WTC11 (cell line): ENCODE data around the gene ZIC4. TPM values are rescaled to one million over a fixed set of nuclear protein-coding genes. Genes with fewer than 3 reads are reported as not detected.

Source experiments
- CREB1 ChIP-seq: sonication (generic); formaldehyde crosslinking; IDR thresholded peaks from 2 replicates; pipeline ENCODE4 v1.8.0; 2023; ENCODE audit warnings: mild to moderate bottlenecking, missing genetic modification reagents
- CREM ChIP-seq: sonication (generic); formaldehyde crosslinking; IDR thresholded peaks from 2 replicates; pipeline ENCODE4 v1.8.1; 2022; ENCODE audit warnings: mild to moderate bottlenecking, missing genetic modification reagents, moderate library complexity
- ELF4 ChIP-seq: sonication (generic); formaldehyde crosslinking; IDR thresholded peaks from 2 replicates; pipeline ENCODE4 v1.8.1; 2022; ENCODE audit warnings: low read depth, mild to moderate bottlenecking, moderate library complexity, missing genetic modification reagents
- ETV6 ChIP-seq: sonication (generic); formaldehyde crosslinking; IDR thresholded peaks from 2 replicates; pipeline ENCODE4 v1.8.1; 2022; ENCODE audit warnings: mild to moderate bottlenecking, missing genetic modification reagents
- FOXK1 ChIP-seq: sonication (generic); formaldehyde crosslinking; IDR thresholded peaks from 2 replicates; pipeline ENCODE4 v1.8.0; 2022; ENCODE audit warnings: mild to moderate bottlenecking, moderate library complexity, missing genetic modification reagents
- GRHL2 ChIP-seq: fragments of 250-450 bp; sonication (Bioruptor Pico); IDR thresholded peaks from 2 replicates; pipeline ENCODE4 v1.8.0; 2022; ENCODE audit warnings: mild to moderate bottlenecking, moderate library complexity; ENCODE audit not compliant: insufficient replicate concordance, severe bottlenecking
- MXD4 ChIP-seq: fragments of 250-450 bp; sonication (Bioruptor Pico); IDR thresholded peaks from 2 replicates; pipeline ENCODE4 v1.8.0; 2021; ENCODE audit warnings: mild to moderate bottlenecking, moderate library complexity, borderline replicate concordance
- NR1H2 ChIP-seq: sonication (generic); formaldehyde crosslinking; IDR thresholded peaks from 2 replicates; pipeline ENCODE4 v1.9.0; 2021; ENCODE audit warnings: mild to moderate bottlenecking, moderate library complexity, missing genetic modification reagents
- NR2C2 ChIP-seq: sonication (generic); formaldehyde crosslinking; IDR thresholded peaks from 2 replicates; pipeline ENCODE4 v1.8.0; 2022; ENCODE audit warnings: mild to moderate bottlenecking, missing genetic modification reagents
- RELA ChIP-seq: sonication (generic); formaldehyde crosslinking; IDR thresholded peaks from 2 replicates; pipeline ENCODE4 v1.8.1; 2022; ENCODE audit warnings: missing genetic modification reagents, mild to moderate bottlenecking, borderline replicate concordance
- SMAD3 ChIP-seq: sonication (generic); formaldehyde crosslinking; IDR thresholded peaks from 2 replicates; pipeline ENCODE4 v1.8.0; 2022; ENCODE audit warnings: missing genetic modification reagents, mild to moderate bottlenecking, borderline replicate concordance
- SP1 ChIP-seq: sonication (generic); formaldehyde crosslinking; conservative IDR thresholded peaks from 2 replicates; pipeline ENCODE4 v1.8.1; 2022; ENCODE audit warnings: missing genetic modification reagents
- TEAD1 ChIP-seq: sonication (generic); formaldehyde crosslinking; IDR thresholded peaks from 2 replicates; pipeline ENCODE4 v1.8.0; 2022; ENCODE audit warnings: mild to moderate bottlenecking, missing genetic modification reagents
- TP53 ChIP-seq: sonication (generic); formaldehyde crosslinking; IDR thresholded peaks from 2 replicates; pipeline ENCODE4 v1.8.1; 2023; ENCODE audit warnings: mild to moderate bottlenecking, missing genetic modification reagents
- ZBTB21 ChIP-seq: sonication (generic); formaldehyde crosslinking; IDR thresholded peaks from 2 replicates; pipeline ENCODE4 v1.8.1; 2023; ENCODE audit warnings: mild to moderate bottlenecking, missing genetic modification reagents, borderline replicate concordance
- ZNF232 ChIP-seq: sonication (generic); formaldehyde crosslinking; IDR thresholded peaks from 2 replicates; pipeline ENCODE4 v1.8.0; 2022; ENCODE audit warnings: mild to moderate bottlenecking, missing genetic modification reagents
- total RNA-seq: library from RNA; stranded (reverse); gene quantifications from 3 replicates; pipeline ENCODE4 v1.2.3, GENCODE V29; 2021
- TF ChIP-seq, protein P1 (sequence below): sonication (generic); formaldehyde crosslinking; IDR thresholded peaks from 2 replicates; pipeline ENCODE4 v1.8.0; 2023; ENCODE audit warnings: missing genetic modification reagents, mild to moderate bottlenecking, borderline replicate concordance
- TF ChIP-seq, protein P2 (sequence below): sonication (generic); formaldehyde crosslinking; IDR thresholded peaks from 2 replicates; pipeline ENCODE4 v1.8.0; 2023; ENCODE audit warnings: mild to moderate bottlenecking, missing genetic modification reagents
- TF ChIP-seq, protein P3 (sequence below): sonication (generic); formaldehyde crosslinking; conservative IDR thresholded peaks from 2 replicates; pipeline ENCODE4 v1.8.1; 2022; ENCODE audit warnings: mild to moderate bottlenecking, missing genetic modification reagents
- TF ChIP-seq, protein P4 (sequence below): fragments of 250-450 bp; sonication (Bioruptor Pico); conservative IDR thresholded peaks from 2 replicates; pipeline ENCODE4 v1.9.0; 2021; ENCODE audit warnings: mild to moderate bottlenecking
- TF ChIP-seq, protein P5 (sequence below): sonication (generic); formaldehyde crosslinking; IDR thresholded peaks from 2 replicates; pipeline ENCODE4 v1.8.1; 2023; ENCODE audit warnings: mild to moderate bottlenecking, missing genetic modification reagents, moderate library complexity
- TF ChIP-seq, protein P6 (sequence below): fragments of 250-450 bp; sonication (Bioruptor Pico); IDR thresholded peaks from 2 replicates; pipeline ENCODE4 v1.9.0; 2021; ENCODE audit warnings: moderate library complexity, mild to moderate bottlenecking, inconsistent platforms, borderline replicate concordance
- TF ChIP-seq, protein P7 (sequence below): sonication (generic); formaldehyde crosslinking; IDR thresholded peaks from 2 replicates; pipeline ENCODE4 v1.8.0; 2023; ENCODE audit warnings: missing genetic modification reagents

Gene ZIC4
- total RNA-seq, 1 experiment from 2014 or later: 3.5 TPM

DNA sequence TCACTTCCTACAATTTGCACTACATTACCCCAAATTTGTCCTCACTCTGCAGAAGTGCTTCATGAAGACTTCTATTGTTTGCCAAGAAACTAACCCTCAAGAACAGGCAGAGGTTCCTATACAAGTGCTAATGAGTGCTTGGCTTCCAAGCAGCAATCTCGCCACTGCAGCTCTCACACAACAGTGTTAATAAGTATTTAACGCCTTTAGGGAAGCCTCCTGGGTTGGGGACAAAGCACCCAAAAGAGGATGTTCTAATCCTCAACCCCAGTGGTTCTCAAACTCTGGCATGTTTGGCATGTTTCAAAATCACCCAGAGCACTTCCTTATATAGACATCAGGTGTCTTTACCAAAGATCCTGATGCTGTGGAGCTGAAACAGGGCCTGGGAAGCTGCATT is 64.6 kb downstream of the ZIC4 start (continued):
- TF ChIP-seq, protein P1, sequence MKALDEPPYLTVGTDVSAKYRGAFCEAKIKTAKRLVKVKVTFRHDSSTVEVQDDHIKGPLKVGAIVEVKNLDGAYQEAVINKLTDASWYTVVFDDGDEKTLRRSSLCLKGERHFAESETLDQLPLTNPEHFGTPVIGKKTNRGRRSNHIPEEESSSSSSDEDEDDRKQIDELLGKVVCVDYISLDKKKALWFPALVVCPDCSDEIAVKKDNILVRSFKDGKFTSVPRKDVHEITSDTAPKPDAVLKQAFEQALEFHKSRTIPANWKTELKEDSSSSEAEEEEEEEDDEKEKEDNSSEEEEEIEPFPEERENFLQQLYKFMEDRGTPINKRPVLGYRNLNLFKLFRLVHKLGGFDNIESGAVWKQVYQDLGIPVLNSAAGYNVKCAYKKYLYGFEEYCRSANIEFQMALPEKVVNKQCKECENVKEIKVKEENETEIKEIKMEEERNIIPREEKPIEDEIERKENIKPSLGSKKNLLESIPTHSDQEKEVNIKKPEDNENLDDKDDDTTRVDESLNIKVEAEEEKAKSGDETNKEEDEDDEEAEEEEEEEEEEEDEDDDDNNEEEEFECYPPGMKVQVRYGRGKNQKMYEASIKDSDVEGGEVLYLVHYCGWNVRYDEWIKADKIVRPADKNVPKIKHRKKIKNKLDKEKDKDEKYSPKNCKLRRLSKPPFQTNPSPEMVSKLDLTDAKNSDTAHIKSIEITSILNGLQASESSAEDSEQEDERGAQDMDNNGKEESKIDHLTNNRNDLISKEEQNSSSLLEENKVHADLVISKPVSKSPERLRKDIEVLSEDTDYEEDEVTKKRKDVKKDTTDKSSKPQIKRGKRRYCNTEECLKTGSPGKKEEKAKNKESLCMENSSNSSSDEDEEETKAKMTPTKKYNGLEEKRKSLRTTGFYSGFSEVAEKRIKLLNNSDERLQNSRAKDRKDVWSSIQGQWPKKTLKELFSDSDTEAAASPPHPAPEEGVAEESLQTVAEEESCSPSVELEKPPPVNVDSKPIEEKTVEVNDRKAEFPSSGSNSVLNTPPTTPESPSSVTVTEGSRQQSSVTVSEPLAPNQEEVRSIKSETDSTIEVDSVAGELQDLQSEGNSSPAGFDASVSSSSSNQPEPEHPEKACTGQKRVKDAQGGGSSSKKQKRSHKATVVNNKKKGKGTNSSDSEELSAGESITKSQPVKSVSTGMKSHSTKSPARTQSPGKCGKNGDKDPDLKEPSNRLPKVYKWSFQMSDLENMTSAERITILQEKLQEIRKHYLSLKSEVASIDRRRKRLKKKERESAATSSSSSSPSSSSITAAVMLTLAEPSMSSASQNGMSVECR: no peak
- TF ChIP-seq ELF4 (CRISPR knock-in tag): no peak
- no peak for TF ChIP-seq NR1H2 (CRISPR knock-in tag)
- TF ChIP-seq SMAD3 (CRISPR knock-in tag): 0 out of 2 replicates have a peak, but pooled peaks have one; percentile 36
- TF ChIP-seq GRHL2 (CRISPR knock-in tag): no peak
- TF ChIP-seq, protein P2, sequence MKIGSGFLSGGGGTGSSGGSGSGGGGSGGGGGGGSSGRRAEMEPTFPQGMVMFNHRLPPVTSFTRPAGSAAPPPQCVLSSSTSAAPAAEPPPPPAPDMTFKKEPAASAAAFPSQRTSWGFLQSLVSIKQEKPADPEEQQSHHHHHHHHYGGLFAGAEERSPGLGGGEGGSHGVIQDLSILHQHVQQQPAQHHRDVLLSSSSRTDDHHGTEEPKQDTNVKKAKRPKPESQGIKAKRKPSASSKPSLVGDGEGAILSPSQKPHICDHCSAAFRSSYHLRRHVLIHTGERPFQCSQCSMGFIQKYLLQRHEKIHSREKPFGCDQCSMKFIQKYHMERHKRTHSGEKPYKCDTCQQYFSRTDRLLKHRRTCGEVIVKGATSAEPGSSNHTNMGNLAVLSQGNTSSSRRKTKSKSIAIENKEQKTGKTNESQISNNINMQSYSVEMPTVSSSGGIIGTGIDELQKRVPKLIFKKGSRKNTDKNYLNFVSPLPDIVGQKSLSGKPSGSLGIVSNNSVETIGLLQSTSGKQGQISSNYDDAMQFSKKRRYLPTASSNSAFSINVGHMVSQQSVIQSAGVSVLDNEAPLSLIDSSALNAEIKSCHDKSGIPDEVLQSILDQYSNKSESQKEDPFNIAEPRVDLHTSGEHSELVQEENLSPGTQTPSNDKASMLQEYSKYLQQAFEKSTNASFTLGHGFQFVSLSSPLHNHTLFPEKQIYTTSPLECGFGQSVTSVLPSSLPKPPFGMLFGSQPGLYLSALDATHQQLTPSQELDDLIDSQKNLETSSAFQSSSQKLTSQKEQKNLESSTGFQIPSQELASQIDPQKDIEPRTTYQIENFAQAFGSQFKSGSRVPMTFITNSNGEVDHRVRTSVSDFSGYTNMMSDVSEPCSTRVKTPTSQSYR (CRISPR knock-in tag): no peak
- TF ChIP-seq NR2C2: no peak
- TF ChIP-seq, protein P3, sequence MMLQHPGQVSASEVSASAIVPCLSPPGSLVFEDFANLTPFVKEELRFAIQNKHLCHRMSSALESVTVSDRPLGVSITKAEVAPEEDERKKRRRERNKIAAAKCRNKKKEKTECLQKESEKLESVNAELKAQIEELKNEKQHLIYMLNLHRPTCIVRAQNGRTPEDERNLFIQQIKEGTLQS: no peak
- peak; percentile 58; the same call in 1 of the 2 replicates for TF ChIP-seq TEAD1
- no peak for TF ChIP-seq CREB1 (CRISPR knock-in tag)
- no peak for TF ChIP-seq MXD4 (CRISPR knock-in tag)
- TF ChIP-seq RELA (CRISPR knock-in tag): no peak
- 0 out of 2 replicates have a peak, but pooled peaks have one; percentile 31 for TF ChIP-seq ZBTB21
- TF ChIP-seq, protein P4, sequence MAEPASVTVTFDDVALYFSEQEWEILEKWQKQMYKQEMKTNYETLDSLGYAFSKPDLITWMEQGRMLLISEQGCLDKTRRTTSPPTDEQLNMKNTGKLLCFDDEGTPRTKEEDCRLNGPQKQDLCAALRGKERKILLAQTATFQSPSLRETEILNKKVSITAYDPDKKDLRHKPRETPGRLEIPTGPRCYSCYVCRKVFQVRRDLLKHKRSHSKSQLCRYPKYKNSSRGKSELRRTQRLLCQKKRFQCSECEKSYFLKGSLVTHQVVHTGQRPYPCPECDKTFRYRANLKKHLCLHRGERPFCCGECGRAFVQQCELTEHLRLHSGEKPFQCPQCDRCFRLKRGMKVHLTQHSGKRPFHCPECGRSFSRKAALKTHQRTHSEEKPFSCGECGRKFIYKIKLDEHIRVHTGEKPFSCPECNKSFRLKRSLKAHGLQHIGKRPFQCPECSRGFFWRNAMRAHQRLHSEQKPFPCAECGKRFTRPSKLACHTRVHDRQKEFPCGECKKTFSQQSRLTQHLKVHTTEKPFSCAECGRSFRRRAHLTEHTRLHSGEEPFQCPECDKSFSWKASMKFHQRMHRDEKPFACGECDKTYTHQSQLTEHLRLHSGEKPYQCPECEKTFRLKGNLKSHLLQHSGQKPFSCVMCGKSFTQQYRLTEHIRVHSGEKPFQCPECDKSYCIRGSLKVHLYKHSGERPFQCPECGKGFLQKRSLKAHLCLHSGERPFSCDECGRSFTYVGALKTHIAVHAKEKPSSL: 0 out of 2 replicates have a peak, but pooled peaks have one; percentile 57
- TF ChIP-seq, protein P5, sequence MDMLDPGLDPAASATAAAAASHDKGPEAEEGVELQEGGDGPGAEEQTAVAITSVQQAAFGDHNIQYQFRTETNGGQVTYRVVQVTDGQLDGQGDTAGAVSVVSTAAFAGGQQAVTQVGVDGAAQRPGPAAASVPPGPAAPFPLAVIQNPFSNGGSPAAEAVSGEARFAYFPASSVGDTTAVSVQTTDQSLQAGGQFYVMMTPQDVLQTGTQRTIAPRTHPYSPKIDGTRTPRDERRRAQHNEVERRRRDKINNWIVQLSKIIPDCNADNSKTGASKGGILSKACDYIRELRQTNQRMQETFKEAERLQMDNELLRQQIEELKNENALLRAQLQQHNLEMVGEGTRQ (CRISPR knock-in tag): no peak
- TF ChIP-seq, protein P6, sequence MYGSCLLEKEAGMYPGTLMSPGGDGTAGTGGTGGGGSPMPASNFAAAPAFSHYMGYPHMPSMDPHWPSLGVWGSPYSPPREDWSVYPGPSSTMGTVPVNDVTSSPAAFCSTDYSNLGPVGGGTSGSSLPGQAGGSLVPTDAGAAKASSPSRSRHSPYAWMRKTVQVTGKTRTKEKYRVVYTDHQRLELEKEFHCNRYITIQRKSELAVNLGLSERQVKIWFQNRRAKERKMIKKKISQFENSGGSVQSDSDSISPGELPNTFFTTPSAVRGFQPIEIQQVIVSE (CRISPR knock-in tag): no peak
- TF ChIP-seq, protein P7, sequence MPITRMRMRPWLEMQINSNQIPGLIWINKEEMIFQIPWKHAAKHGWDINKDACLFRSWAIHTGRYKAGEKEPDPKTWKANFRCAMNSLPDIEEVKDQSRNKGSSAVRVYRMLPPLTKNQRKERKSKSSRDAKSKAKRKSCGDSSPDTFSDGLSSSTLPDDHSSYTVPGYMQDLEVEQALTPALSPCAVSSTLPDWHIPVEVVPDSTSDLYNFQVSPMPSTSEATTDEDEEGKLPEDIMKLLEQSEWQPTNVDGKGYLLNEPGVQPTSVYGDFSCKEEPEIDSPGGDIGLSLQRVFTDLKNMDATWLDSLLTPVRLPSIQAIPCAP (CRISPR knock-in tag): no peak
- TF ChIP-seq ETV6 (CRISPR knock-in tag): peak; percentile 67
- 0 out of 2 replicates have a peak, but pooled peaks have one; percentile 25 for TF ChIP-seq ZNF232
- no peak for TF ChIP-seq CREM
- TF ChIP-seq SP1 (CRISPR knock-in tag): 0 out of 2 replicates have a peak, but pooled peaks have one; percentile 39
- no peak for TF ChIP-seq TP53 (CRISPR knock-in tag)
- TF ChIP-seq FOXK1: 0 out of 2 replicates have a peak, but pooled peaks have one; percentile 36
